ENCODE measurements around the gene PDE11A.

GRCh38 chr2:177639262-177639914 lies 433.2 kb downstream of the PDE11A start:
- TF ChIP-seq CTCF (IDR thresholded peaks at IDR 0.05) (no peak), POLR2A (IDR thresholded peaks at IDR 0.05) (no peak)
